Stomach (tissue), 4 donors: ENCODE measurements around the gene AKR1C1.
"Not testable (repeated sequence)": the region's sequence is repeated elsewhere in the genome, so short reads cannot be mapped to it uniquely, and the experiment has no call there.

Source experiments
- POLR2A ChIP-seq, 4 donors: fragments of 450-650 bp; IDR thresholded peaks; one replicate each; pipeline ENCODE4 v1.6.1; 2016; ENCODE audit warnings: antibody characterized with exemption in 4 of 4, control low read depth in 2 of 4, mild to moderate bottlenecking in 1 of 4, moderate library complexity in 1 of 4
- POLR2AphosphoS5 ChIP-seq, 3 donors: sonication (generic); formaldehyde crosslinking; IDR thresholded peaks; one replicate each; pipeline ENCODE4 v1.6.1; 2016; ENCODE audit warnings: antibody characterized with exemption in 3 of 3
- TF ChIP-seq, protein P1 (sequence below), 7 experiments: fragments of 450-650 bp in 4 of 7; fragments of 200-600 bp in 3 of 7; sonication (generic) in 3 of 7; IDR thresholded peaks; one replicate each; pipeline ENCODE4 v1.5.1; 2016 to 2019; ENCODE audit warnings: antibody characterized with exemption in 7 of 7, control low read depth in 2 of 7, mild to moderate bottlenecking in 1 of 7

DNA sequence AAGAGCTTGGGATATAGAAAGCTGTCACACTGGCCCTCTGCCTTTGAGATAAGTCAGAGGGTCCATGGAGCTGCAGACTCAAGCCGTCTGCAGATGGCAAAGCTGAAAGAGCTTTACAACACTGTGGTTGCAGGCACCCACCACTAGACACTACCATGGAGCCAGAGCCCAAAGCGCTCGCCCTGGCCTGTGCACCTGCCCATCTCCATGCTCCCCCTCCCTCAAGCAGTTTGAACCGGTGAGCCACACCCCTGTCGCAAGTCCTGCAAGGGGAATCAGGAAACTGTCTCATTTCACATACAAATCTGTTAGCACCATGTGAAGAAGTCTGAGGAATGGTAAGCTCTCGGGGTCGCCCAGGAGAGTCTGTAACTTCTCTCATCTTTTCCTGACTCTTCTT, 46.8 kb downstream of the AKR1C1 start:
- TF ChIP-seq, protein P1, sequence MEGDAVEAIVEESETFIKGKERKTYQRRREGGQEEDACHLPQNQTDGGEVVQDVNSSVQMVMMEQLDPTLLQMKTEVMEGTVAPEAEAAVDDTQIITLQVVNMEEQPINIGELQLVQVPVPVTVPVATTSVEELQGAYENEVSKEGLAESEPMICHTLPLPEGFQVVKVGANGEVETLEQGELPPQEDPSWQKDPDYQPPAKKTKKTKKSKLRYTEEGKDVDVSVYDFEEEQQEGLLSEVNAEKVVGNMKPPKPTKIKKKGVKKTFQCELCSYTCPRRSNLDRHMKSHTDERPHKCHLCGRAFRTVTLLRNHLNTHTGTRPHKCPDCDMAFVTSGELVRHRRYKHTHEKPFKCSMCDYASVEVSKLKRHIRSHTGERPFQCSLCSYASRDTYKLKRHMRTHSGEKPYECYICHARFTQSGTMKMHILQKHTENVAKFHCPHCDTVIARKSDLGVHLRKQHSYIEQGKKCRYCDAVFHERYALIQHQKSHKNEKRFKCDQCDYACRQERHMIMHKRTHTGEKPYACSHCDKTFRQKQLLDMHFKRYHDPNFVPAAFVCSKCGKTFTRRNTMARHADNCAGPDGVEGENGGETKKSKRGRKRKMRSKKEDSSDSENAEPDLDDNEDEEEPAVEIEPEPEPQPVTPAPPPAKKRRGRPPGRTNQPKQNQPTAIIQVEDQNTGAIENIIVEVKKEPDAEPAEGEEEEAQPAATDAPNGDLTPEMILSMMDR (IDR thresholded peaks at IDR 0.05) = not testable (repeated sequence)
- TF ChIP-seq POLR2AphosphoS5, POLR2A (IDR thresholded peaks at IDR 0.05): not testable (repeated sequence)
